GM21515 (cell line): ENCODE data around the gene TSR3.

Source experiments
- ATAC-seq: cut with Tn5 transposase; IDR thresholded peaks from one replicate; pipeline ENCODE4 v1.9.1; 2021; ENCODE audit not compliant: unreplicated experiment

TSR3 gene

GRCh38 chr16:1311212-1311737 lies 40.4 kb downstream of the TSR3 start:
- no peak for ATAC-seq

- ATAC-seq: no peak
Observed at GRCh38 chr16:1310832-1311200, 40.9 kb downstream of the TSR3 start.

GRCh38 chr16:1309888-1310831 lies 41.5 kb downstream of the TSR3 start:
- ATAC-seq: peak; percentile 20

- peak; percentile 56 for ATAC-seq
Observed at GRCh38 chr16:1308977-1309885, 42.4 kb downstream of the TSR3 start, which contains the start of gene UBE2I. Gene UBE2I, plus strand, starts transcription at chr16:1309636. Its CDS starts 4,395 bp downstream, at chr16:1314031.

- no peak for ATAC-seq
Observed at GRCh38 chr16:1308036-1308976, 43.4 kb downstream of the TSR3 start.

GRCh38 chr16:1306334-1306733 lies 45.3 kb downstream of the TSR3 start:
- ATAC-seq: no peak

- no peak for ATAC-seq
Observed at GRCh38 chr16:1305823-1306222, 45.9 kb downstream of the TSR3 start.

GRCh38 chr16:1301562-1301961 lies 50.1 kb downstream of the TSR3 start:
- ATAC-seq: no peak

GRCh38 chr16:1300664-1301476 lies 50.8 kb downstream of the TSR3 start:
- ATAC-seq: no peak

GRCh38 chr16:1299868-1300203 lies 51.8 kb downstream of the TSR3 start:
- ATAC-seq: no peak
